HG03095 (cell line): ENCODE data around the gene FAM131B.

Experiments used
- ATAC-seq: cut with Tn5 transposase; IDR thresholded peaks from one replicate; pipeline ENCODE4 v1.9.1; 2021; ENCODE audit warnings: moderate library complexity; ENCODE audit not compliant: unreplicated experiment

Gene FAM131B

GRCh38 chr7:143383642-143383957, 21.1 kb upstream of the FAM131B start:
- no peak for ATAC-seq

- no peak for ATAC-seq
These were observed 20.5 kb upstream of the FAM131B start for GRCh38 chr7:143382791-143383641.

GRCh38 chr7:143382126-143382790, 19.7 kb upstream of the FAM131B start:
- no peak for ATAC-seq

- peak; percentile 14 for ATAC-seq
These were observed 19.1 kb upstream of the FAM131B start for GRCh38 chr7:143381427-143382125.

- peak; percentile 73 for ATAC-seq
These were observed 18.3 kb upstream of the FAM131B start, which contains the start of gene ZYX for GRCh38 chr7:143380646-143381426. TSS of gene ZYX (plus strand) at chr7:143381345. CDS start at chr7:143381572, 227 bp downstream.

GRCh38 chr7:143380260-143380645, 17.7 kb upstream of the FAM131B start:
- ATAC-seq = peak; percentile 48

GRCh38 chr7:143379611-143380259, 17.2 kb upstream of the FAM131B start:
- peak; percentile 1 for ATAC-seq

- no peak for ATAC-seq
These were observed 13.9 kb upstream of the FAM131B start for GRCh38 chr7:143376396-143376795.

- no peak for ATAC-seq
These were observed 13.0 kb upstream of the FAM131B start for GRCh38 chr7:143375298-143376034.

GRCh38 chr7:143374561-143374960, 12.0 kb upstream of the FAM131B start:
- no peak for ATAC-seq

GRCh38 chr7:143373255-143373794, 10.8 kb upstream of the FAM131B start:
- ATAC-seq = no peak

- no peak for ATAC-seq
These were observed 9.6 kb upstream of the FAM131B start for GRCh38 chr7:143372070-143372469.

GRCh38 chr7:143369678-143370651, 7.5 kb upstream of the FAM131B start:
- no peak for ATAC-seq

GRCh38 chr7:143368387-143368786, 5.9 kb upstream of the FAM131B start:
- ATAC-seq = no peak

GRCh38 chr7:143367972-143368371, 5.5 kb upstream of the FAM131B start:
- ATAC-seq = no peak

- no peak for ATAC-seq
These were observed 764 bp upstream of the FAM131B start for GRCh38 chr7:143363016-143363937.

- ATAC-seq = no peak
These were observed 872 bp downstream of the FAM131B start for GRCh38 chr7:143361552-143362130.
